Neural cell (in vitro differentiated cells): Measurements from ENCODE around the gene TM7SF3. TPM values are rescaled to one million over a fixed set of nuclear protein-coding genes. Genes with fewer than 3 reads are reported as not detected.

Experiments
- H2AFZ ChIP-seq: fragments of 200-600, 300-800 bp; sonication (generic), shearing (Covaris generic); 2 replicates; pipeline ENCODE4 v1.6.0; 2014; ENCODE audit warnings: low read depth, mild to moderate bottlenecking, antibody characterized with exemption, low read length, moderate library complexity
- H3F3A ChIP-seq: fragments of 200-600 bp; shearing (Covaris generic); 2 replicates; pipeline ENCODE4 v1.6.1; 2016; ENCODE audit warnings: mild to moderate bottlenecking, moderate library complexity, mixed read lengths, antibody characterized with exemption, low read length; ENCODE audit not compliant: insufficient read depth, poor library complexity, severe bottlenecking
- H3K27ac ChIP-seq: fragments of 200-600, 300-800 bp; sonication (generic), shearing (Covaris generic); 2 replicates; pipeline ENCODE4 v1.5.1; 2014; ENCODE audit warnings: mild to moderate bottlenecking, low read length, moderate library complexity
- H3K27me3 ChIP-seq: fragments of 300-800, 200-600 bp; sonication (generic), shearing (Covaris generic); 2 replicates; pipeline ENCODE4 v1.6.0; 2014; ENCODE audit warnings: mild to moderate bottlenecking, low read depth, low read length, moderate library complexity; ENCODE audit not compliant: insufficient read depth
- H3K36me3 ChIP-seq: fragments of 300-800, 200-600 bp; sonication (generic), shearing (Covaris generic); 2 replicates; pipeline ENCODE4 v1.5.1; 2014; ENCODE audit warnings: mild to moderate bottlenecking, antibody characterized with exemption, low read length, moderate library complexity; ENCODE audit not compliant: insufficient read depth
- H3K4me2 ChIP-seq: fragments of 300-800, 200-600 bp; sonication (generic), shearing (Covaris generic); 2 replicates; pipeline ENCODE4 v1.6.0; 2014; ENCODE audit warnings: mild to moderate bottlenecking, low read length
- H3K4me3 ChIP-seq: fragments of 300-800, 200-600 bp; sonication (generic), shearing (Covaris generic); 2 replicates; pipeline ENCODE4 v1.5.1; 2014; ENCODE audit warnings: mild to moderate bottlenecking, low read length, moderate library complexity
- H3K79me2 ChIP-seq: fragments of 200-600 bp; shearing (Covaris generic); replicated peaks from 2 replicates; pipeline ENCODE4 v1.6.0; 2014; ENCODE audit warnings: mild to moderate bottlenecking, low read length, moderate library complexity; ENCODE audit not compliant: insufficient read depth
- H3K9ac ChIP-seq: fragments of 300-800, 200-600 bp; sonication (generic), shearing (Covaris generic); 2 replicates; pipeline ENCODE4 v1.6.1; 2016; ENCODE audit warnings: mild to moderate bottlenecking, low read length, mixed read lengths
- H3K9me2 ChIP-seq: fragments of 200-600 bp; shearing (Covaris generic); 2 replicates; pipeline ENCODE4 v1.6.1; 2016; ENCODE audit warnings: mild to moderate bottlenecking, low read length, mixed read lengths; ENCODE audit not compliant: insufficient read depth
- H3K9me3 ChIP-seq: fragments of 200-600, 300-800 bp; sonication (generic), shearing (Covaris generic); 2 replicates; pipeline ENCODE4 v1.6.1; 2016; ENCODE audit warnings: mild to moderate bottlenecking, mixed run types, low read length, moderate library complexity, mixed read lengths
- H4K20me1 ChIP-seq: fragments of 200-600 bp; shearing (Covaris generic); 2 replicates; pipeline ENCODE4 v1.6.1; 2016; ENCODE audit warnings: mild to moderate bottlenecking, mixed run types; ENCODE audit not compliant: insufficient read depth
- EP300 ChIP-seq: fragments of 450-650 bp; conservative IDR thresholded peaks from 2 replicates; pipeline ENCODE4 v1.6.1; 2014; ENCODE audit warnings: antibody characterized with exemption, mild to moderate bottlenecking, moderate library complexity; ENCODE audit not compliant: poor library complexity, severe bottlenecking
- EZH2 ChIP-seq: fragments of 200-600, 300-800 bp; shearing (Covaris generic), sonication (generic); IDR thresholded peaks from 2 replicates; pipeline ENCODE4 v1.6.1; 2014; ENCODE audit warnings: antibody characterized with exemption, low read length, borderline replicate concordance, mild to moderate bottlenecking; ENCODE audit not compliant: insufficient read depth, poor library complexity, severe bottlenecking
- MXI1 ChIP-seq: fragments of 450-650 bp; conservative IDR thresholded peaks from 2 replicates; pipeline ENCODE4 v1.6.1; 2014; ENCODE audit warnings: antibody characterized with exemption, mild to moderate bottlenecking; ENCODE audit not compliant: poor library complexity, severe bottlenecking
- POLR2AphosphoS5 ChIP-seq: IDR thresholded peaks from 2 replicates; pipeline ENCODE4 v1.6.1; 2012
- RAD21 ChIP-seq: fragments of 450-650 bp; conservative IDR thresholded peaks from 2 replicates; pipeline ENCODE4 v1.6.1; 2014; ENCODE audit warnings: antibody characterized with exemption, mild to moderate bottlenecking, moderate library complexity
- REST ChIP-seq: IDR thresholded peaks from 2 replicates; pipeline ENCODE4 v1.6.1; 2012; ENCODE audit warnings: borderline replicate concordance
- SMC3 ChIP-seq: fragments of 450-650 bp; conservative IDR thresholded peaks from 2 replicates; pipeline ENCODE4 v1.6.1; 2014; ENCODE audit warnings: antibody characterized with exemption, mild to moderate bottlenecking, moderate library complexity; ENCODE audit not compliant: poor library complexity
- TAF1 ChIP-seq: IDR thresholded peaks from 2 replicates; pipeline ENCODE4 v1.6.1; 2012; ENCODE audit warnings: low read depth
- polyA plus RNA-seq: library from polyadenylated mRNA; depleted of rRNA; stranded (reverse); fragments of >200 nt; gene quantifications from 2 replicates; pipeline ENCODE4 v1.2.3, GENCODE V29; 2014
- TF ChIP-seq, protein P1 (sequence below): fragments of 450-650 bp; IDR thresholded peaks from 2 replicates; pipeline ENCODE4 v1.5.1; 2014; ENCODE audit warnings: antibody characterized with exemption, mild to moderate bottlenecking, moderate library complexity; ENCODE audit not compliant: poor library complexity, severe bottlenecking

TM7SF3 gene
- polyA plus RNA-seq, 1 donor from 2014 or later, result 30.0 TPM

- Histone ChIP-seq H3K27ac (no peak overlapping the region), H4K20me1 (no peaks in the 10 kb centered on the region), H3K4me2 (no peak overlapping the region), H3K79me2 (no peaks in the 10 kb centered on the region), H3K4me3 (no peak overlapping the region), H3K27me3 (no peaks in the 10 kb centered on the region), H3K9ac (no peak overlapping the region), H3F3A (no peaks in the 10 kb centered on the region), H2AFZ (no peak overlapping the region), H3K9me3 (no peaks in the 10 kb centered on the region), H3K36me3 (no peaks in the 10 kb centered on the region), H3K9me2 (no peaks in the 10 kb centered on the region)
- TF ChIP-seq SMC3 (no peak), MXI1 (no peak), EZH2 (no peak), EP300 (no peak), REST (no peak), TAF1 (no peak), POLR2AphosphoS5 (no peak), RAD21 (no peak)
- TF ChIP-seq, protein P1, sequence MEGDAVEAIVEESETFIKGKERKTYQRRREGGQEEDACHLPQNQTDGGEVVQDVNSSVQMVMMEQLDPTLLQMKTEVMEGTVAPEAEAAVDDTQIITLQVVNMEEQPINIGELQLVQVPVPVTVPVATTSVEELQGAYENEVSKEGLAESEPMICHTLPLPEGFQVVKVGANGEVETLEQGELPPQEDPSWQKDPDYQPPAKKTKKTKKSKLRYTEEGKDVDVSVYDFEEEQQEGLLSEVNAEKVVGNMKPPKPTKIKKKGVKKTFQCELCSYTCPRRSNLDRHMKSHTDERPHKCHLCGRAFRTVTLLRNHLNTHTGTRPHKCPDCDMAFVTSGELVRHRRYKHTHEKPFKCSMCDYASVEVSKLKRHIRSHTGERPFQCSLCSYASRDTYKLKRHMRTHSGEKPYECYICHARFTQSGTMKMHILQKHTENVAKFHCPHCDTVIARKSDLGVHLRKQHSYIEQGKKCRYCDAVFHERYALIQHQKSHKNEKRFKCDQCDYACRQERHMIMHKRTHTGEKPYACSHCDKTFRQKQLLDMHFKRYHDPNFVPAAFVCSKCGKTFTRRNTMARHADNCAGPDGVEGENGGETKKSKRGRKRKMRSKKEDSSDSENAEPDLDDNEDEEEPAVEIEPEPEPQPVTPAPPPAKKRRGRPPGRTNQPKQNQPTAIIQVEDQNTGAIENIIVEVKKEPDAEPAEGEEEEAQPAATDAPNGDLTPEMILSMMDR, result no peak
Observed at GRCh38 chr12:26979733-26980132, 34.5 kb downstream of the TM7SF3 start.

DNA sequence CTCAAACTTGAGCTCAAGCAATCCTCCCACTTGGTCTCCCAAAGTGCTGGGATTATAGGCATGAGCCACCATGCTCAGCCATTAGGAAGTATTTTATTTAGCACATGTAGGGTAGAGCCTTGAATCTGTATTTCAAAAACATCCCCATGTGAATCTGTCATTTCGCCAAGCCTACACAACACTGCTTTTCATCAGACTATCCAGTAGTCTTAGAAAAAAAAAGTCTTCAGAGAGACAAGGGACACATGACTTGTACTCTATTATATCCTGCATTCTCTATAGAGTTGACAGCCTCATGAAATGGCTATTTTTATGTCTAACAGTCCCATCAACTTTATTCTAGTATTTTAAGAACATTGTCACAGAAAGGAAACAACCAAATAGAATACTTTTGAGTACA, 35.4 kb downstream of the TM7SF3 start:
- TF ChIP-seq SMC3, result no peak
- TF ChIP-seq EP300, result no peak
- TF ChIP-seq EZH2, result no peak
- TF ChIP-seq, protein P1, result no peak
- no peak for TF ChIP-seq REST
- TF ChIP-seq MXI1, result no peak
- TF ChIP-seq POLR2AphosphoS5, result no peak
- no peak for TF ChIP-seq TAF1
- TF ChIP-seq RAD21, result no peak
- Histone ChIP-seq H3K9me2 (no peaks in the 10 kb centered on the region), H4K20me1 (no peaks in the 10 kb centered on the region), H3K9me3 (no peaks in the 10 kb centered on the region), H3K4me2 (no peak overlapping the region), H3K4me3 (no peak overlapping the region), H3K79me2 (no peaks in the 10 kb centered on the region), H3F3A (no peaks in the 10 kb centered on the region), H3K9ac (no peak overlapping the region), H3K27ac (no peak overlapping the region), H2AFZ (no peak overlapping the region), H3K36me3 (no peaks in the 10 kb centered on the region), H3K27me3 (no peaks in the 10 kb centered on the region)
